Muscle layer of colon (tissue), 2 donors: ENCODE data around the gene ZNF692.

ENCODE experiments used
- H3K27ac ChIP-seq: one replicate; pipeline ENCODE4 v1.7.0; 2013; ENCODE audit warnings: low read depth, mild to moderate bottlenecking, low read length, moderate library complexity
- H3K27me3 ChIP-seq, 2 donors: one replicate each; pipeline ENCODE4 v1.7.0; 2013; ENCODE audit warnings: low read length in 2 of 2, mild to moderate bottlenecking in 2 of 2; ENCODE audit not compliant: insufficient read depth in 2 of 2, control insufficient read depth in 1 of 2
- H3K36me3 ChIP-seq: one replicate; pipeline ENCODE4 v1.7.0; 2013; ENCODE audit warnings: mild to moderate bottlenecking, low read length; ENCODE audit not compliant: insufficient read depth
- H3K4me1 ChIP-seq: one replicate; pipeline ENCODE4 v1.7.0; 2013; ENCODE audit warnings: mild to moderate bottlenecking, low read length; ENCODE audit not compliant: insufficient read depth
- H3K4me3 ChIP-seq, 2 donors: one replicate each; pipeline ENCODE4 v1.7.0; 2013; ENCODE audit warnings: low read length in 2 of 2, low read depth in 1 of 2, mild to moderate bottlenecking in 1 of 2, moderate library complexity in 1 of 2
- H3K9ac ChIP-seq: one replicate; pipeline ENCODE4 v1.7.0; 2013; ENCODE audit warnings: low read length
- H3K9me3 ChIP-seq: one replicate; pipeline ENCODE4 v1.7.0; 2013; ENCODE audit warnings: mild to moderate bottlenecking, low read length
- donor health status: abdominal sarcoma.
- donor health status: Adenocarcinoma of cecum.

Gene ZNF692

DNA sequence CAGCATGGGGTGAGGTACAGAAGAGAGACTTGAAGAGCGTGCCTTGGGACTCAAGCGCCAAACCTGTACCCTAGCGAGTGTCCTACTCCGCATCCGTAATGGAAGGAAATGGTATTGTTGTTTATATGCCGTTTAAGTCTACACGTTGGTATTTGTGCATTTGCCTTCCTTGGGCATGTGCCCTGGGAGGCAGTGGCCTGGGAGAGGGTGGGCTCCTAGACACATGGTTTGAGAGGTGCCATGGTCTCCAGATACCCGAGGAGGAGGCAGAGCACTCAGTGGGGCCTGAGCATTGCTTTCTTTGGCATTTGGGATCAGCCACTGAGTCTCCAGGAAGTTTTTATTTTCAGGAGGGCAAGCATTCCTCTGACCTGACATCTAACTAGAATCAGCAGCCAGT is 14.4 kb downstream of the ZNF692 start:
- H3K9me3 ChIP-seq: no peaks in the 10 kb centered on the region
- no peaks in the 10 kb centered on the region for H3K27me3 ChIP-seq
- H3K27ac ChIP-seq: no peak overlapping the region
- H3K4me1 ChIP-seq: peaks cover 16% of the 10 kb centered on the region
- peaks cover 48% of the 10 kb centered on the region for H3K36me3 ChIP-seq
- no peak overlapping the region for H3K4me3 ChIP-seq
- H3K9ac ChIP-seq: no peak overlapping the region

DNA sequence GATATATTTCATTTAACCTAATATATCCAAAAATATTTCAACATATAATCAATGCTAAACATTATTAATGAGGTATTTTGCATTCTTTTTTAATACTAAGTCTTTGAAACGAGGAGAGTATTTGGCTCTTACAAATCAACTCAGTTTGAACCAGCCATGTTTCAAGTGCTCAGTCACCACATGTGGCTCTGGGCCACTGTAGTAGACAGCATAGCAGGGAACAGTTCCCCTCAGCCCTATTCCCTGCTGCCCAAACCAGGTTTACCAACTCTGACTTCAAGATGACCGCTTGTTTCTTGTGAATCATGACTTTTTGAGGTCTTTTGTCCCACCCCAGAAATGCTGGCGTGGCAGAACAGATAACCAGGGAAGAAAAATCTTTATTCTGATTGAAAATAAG is 15.2 kb downstream of the ZNF692 start:
- Histone ChIP-seq H3K27ac (no peak overlapping the region), H3K9ac (no peak overlapping the region), H3K36me3 (peaks cover 41% of the 10 kb centered on the region), H3K9me3 (no peaks in the 10 kb centered on the region), H3K4me3 (no peak overlapping the region), H3K27me3 (no peaks in the 10 kb centered on the region), H3K4me1 (peaks cover 24% of the 10 kb centered on the region)

DNA sequence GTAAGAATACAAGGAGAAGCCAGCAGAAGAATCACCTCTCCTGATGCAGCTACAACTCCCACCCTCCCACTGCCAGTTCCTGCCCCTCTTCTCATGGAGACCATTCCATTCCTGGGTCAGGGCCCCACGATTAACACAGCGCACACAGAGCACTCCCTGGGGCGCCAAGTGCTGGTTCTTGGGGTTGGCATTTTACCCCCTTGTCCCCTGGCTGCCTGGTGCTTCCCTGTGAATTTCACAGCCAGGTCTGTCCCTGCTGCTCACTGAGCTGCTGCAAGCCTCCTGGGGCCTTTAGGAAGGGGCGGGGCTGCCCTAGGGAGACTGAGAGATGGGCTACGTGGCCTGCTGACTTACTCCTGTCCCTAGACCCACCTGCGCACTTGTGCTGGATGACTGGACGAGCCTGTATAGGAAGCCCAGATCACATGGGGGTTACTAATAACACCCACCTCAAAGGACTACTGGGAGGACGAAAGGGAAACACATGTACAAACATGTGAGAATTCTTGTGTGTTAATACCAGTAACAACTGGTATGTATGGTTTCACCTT is 16.0 kb downstream of the ZNF692 start:
- H3K4me1 ChIP-seq: peaks cover 24% of the 10 kb centered on the region
- no peak overlapping the region for H3K9ac ChIP-seq
- no peaks in the 10 kb centered on the region for H3K27me3 ChIP-seq
- no peaks in the 10 kb centered on the region for H3K9me3 ChIP-seq
- H3K27ac ChIP-seq: no peak overlapping the region
- H3K4me3 ChIP-seq: no peak overlapping the region
- peaks cover 32% of the 10 kb centered on the region for H3K36me3 ChIP-seq

DNA sequence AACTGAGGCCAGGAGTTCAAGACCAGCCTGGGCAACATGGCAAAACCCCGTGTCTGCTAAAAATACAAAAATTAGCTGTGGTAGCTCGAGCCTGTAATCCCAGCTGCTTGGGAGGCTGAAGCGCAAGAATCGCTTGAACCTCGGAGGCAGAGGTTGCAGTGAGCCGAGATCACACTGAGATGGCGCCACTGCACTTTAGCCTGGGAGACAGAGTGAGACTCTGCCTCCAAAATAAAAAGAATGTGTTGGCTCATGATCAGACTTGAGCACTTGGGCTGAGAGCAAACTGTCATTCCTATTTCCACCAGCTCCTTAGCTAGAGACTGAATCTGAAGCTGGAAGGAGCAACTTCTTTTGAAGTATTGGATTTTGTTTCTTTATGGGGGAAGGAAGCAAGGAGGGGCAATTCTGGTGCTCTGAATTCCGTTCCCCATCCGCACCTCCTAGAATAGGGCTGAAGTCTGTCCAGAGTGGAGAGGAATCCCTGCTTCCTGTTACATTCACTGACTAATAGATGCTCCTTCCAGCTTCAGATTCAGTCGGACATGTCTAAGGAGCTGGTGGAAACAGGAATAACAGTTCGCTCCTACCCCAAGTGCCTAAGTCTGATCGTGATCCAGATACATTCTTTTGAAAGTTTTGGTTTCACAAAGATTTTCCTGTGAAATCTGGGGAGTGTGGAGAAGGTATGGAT is 17.0 kb downstream of the ZNF692 start:
- Histone ChIP-seq H3K36me3 (peaks cover 26% of the 10 kb centered on the region), H3K9me3 (no peaks in the 10 kb centered on the region), H3K4me3 (no peak overlapping the region), H3K9ac (no peak overlapping the region), H3K4me1 (peaks cover 31% of the 10 kb centered on the region), H3K27me3 (no peaks in the 10 kb centered on the region), H3K27ac (peak overlapping the region; percentile 30)

DNA sequence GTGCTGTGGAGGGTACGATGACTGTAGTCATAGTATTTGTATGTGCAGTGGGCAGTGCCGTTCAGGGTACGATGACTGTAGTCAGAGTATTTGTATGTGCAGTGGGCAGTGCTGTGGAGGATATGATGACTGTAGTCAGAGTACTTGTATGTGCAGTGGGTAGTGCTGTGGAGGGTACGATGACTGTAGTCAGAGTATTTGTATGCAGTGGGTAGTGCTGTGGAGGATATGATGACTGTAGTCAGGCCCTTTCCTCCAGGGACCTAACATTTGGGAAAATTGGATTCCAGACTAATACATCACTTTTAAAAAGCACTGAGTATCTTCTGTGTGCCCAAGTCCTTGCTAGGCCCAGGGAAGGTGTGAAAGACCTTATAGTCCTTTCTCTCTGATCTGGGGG is 17.9 kb downstream of the ZNF692 start:
- H3K27me3 ChIP-seq: no peaks in the 10 kb centered on the region
- H3K36me3 ChIP-seq: peaks cover 17% of the 10 kb centered on the region
- H3K4me1 ChIP-seq: peaks cover 31% of the 10 kb centered on the region
- no peak overlapping the region for H3K27ac ChIP-seq
- no peaks in the 10 kb centered on the region for H3K9me3 ChIP-seq
- no peak overlapping the region for H3K4me3 ChIP-seq
- H3K9ac ChIP-seq: no peak overlapping the region

DNA sequence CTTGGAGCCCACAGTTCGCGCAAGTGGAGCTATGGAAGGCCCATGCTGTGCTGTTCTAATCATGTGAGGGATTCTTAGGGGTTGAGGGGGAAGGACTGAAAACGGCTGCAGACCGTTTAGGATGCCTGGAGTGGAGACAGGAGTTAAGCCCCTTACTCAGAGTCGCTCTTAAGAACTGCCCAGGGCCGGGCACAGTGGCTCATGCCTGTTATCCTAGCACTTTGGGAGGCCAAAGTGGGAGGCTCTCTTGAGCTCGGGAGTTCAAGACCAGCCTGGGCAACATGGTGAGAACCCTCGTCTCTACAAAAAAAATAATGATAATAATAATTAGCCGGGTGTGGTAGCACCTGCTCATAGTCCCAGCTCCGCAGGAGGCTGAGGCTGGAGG is 19.7 kb downstream of the ZNF692 start:
- peak overlapping the region; percentile 87 for H3K9ac ChIP-seq
- no peaks in the 10 kb centered on the region for H3K27me3 ChIP-seq
- H3K4me3 ChIP-seq: peak overlapping the region; percentile 67 to 82
- peak overlapping the region; percentile 100 for H3K27ac ChIP-seq
- no peaks in the 10 kb centered on the region for H3K36me3 ChIP-seq
- no peaks in the 10 kb centered on the region for H3K9me3 ChIP-seq
- peaks cover 31% of the 10 kb centered on the region for H3K4me1 ChIP-seq

DNA sequence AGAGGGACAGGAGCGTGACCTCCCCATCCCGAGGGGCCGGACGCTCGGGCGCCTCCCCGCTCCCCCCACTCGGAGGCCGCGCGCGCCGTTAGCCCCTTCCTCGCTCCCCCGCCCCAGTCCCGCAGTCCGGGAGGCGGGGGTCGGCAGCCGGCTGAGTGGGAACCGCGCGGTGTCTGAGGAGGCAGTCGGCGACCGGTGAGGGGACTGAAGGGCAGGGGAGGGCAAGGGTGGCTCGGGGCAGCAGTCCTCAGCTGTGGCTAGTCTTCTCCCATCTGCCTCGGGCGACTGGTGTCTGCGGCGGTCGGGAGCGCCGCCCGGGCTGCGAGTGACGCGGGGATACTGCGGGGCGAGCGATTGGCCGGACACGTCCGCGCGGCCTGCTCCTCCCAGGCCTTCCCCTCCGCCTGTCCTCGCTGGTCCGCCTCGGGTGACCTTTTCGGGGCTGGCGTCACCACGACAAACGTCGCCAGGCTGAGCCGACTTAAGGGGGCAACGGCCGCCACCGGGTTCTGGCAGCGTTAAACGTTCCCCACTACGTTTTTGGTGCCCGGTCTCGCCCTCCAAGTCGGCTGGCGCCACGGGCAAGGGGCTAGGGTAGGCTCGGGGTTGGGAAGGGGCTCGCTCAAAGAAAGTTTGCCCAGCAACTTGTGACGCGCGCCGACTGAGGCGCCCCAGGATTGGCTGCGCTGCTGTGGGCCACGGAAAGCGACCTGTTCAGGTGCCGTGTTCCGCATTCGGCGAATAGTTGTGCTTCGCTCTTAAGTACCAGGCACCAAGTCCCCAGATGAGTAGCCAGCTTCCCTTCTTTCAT is 20.3 kb downstream of the ZNF692 start:
- Histone ChIP-seq H3K27me3 (no peaks in the 10 kb centered on the region), H3K27ac (peak overlapping the region; percentile 100), H3K36me3 (no peaks in the 10 kb centered on the region), H3K4me1 (peaks cover 31% of the 10 kb centered on the region), H3K9me3 (no peaks in the 10 kb centered on the region), H3K4me3 (peak overlapping the region; percentile 67 to 82), H3K9ac (peak overlapping the region; percentile 87)

DNA sequence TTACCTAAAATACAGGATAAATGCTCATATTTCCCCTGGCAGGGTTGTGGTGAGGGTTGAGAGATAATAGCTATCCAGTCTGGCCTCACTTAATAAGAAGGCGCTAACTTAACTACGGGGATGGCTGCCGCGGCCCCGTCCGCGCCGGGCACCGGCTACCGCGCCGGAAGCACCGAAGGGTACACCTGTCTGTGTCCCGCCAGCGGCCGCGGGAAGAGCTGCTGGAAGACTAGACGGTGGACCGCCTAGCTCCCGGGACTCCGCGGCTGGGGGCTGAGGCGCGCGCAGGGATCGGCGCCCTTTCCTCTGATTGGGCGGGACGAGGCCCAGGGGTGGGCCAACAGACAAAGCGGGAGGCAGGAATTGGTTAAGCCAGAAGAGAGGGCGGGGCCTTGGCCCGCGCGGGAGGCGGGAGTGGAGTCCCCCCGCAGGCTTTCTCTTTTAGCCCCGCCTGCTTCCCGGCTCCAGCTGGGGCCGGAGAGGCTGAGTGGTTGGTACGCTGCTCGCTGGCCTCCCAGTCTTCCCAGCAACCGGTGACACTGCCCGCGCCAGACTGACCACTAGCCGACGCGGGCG is 21.0 kb downstream of the ZNF692 start, which contains the start of gene ZNF672:
TSS of gene ZNF672 (plus strand) at position 444 of the 576 bp plus-strand sequence. CDS start 9,051 bp downstream, outside the sequence.
- Histone ChIP-seq H3K27me3 (no peaks in the 10 kb centered on the region), H3K4me1 (peaks cover 31% of the 10 kb centered on the region), H3K9me3 (no peaks in the 10 kb centered on the region), H3K9ac (peak within 1 kb of the TSS; percentile 87), H3K27ac (peak within 1 kb of the TSS; percentile 100), H3K36me3 (no peaks in the 10 kb centered on the region), H3K4me3 (peak within 1 kb of the TSS; percentile 67 to 82)

DNA sequence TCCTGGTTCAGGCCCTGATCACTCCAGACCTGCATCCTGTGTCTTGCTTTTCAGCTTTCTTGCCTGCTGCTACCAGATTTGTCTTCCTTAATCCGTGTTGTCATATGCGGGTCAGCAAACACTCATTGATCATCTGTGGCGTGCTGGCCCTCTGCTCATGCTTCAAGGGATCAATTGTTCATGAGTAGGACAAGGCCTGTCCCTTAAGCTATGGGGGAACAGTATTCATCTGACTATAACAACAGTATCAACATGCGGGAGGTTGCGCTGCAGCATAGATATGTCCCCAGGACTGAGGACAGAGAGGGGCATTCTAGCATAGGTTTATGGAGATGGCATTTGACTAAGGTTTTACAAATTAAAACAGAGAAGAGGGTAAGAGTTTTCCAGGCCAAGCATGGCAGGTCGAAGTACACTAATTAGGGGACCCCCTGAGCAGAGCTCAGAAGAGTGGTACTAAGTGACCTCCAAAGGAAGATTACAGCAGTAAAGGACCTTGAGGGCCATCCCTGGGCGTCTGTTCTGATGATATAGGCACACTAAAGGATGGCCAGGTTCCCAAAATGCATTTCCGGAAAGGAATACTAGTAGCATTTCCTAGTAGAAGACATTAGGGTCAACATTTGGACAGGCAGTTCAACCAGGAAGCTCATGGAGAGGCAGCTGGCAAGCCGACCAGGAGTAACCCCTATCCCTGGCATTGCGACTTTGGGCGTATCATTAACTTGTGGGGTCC is 21.7 kb downstream of the ZNF692 start:
- Histone ChIP-seq H3K4me3 (peak overlapping the region; percentile 64 to 67), H3K9me3 (no peaks in the 10 kb centered on the region), H3K9ac (peak overlapping the region; percentile 58), H3K4me1 (peaks cover 25% of the 10 kb centered on the region), H3K36me3 (no peaks in the 10 kb centered on the region), H3K27me3 (no peaks in the 10 kb centered on the region), H3K27ac (peak overlapping the region; percentile 70)

DNA sequence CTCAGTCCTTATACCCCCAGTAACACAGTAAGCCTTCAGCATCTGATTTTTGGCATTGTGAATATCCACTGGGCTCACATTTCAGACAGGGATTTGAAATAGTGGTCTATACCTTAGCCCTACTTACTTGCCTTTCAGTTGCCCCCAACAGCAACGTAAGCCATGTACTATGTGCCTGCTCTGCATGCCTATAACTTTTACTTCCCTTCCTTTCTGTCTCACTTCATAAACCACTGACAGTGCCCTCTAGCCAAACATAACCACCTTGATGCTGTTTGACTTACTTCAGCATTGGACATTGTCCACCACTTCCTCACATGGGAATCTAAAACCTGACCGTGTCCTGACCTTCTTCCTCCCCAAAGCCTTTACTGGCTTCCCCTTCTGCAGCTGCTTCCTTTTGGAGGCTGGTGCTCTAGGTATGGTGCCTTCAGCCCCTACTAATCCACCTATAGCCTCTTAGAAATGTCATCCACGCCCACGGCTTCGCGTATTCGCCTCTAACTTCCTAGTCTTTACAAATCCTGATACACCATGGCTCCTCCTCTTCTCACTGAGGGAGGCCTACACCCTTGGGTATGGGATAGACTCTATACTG is 24.4 kb downstream of the ZNF692 start:
- no peaks in the 10 kb centered on the region for H3K36me3 ChIP-seq
- H3K27me3 ChIP-seq: no peaks in the 10 kb centered on the region
- peaks cover 14% of the 10 kb centered on the region for H3K4me1 ChIP-seq
- no peaks in the 10 kb centered on the region for H3K9me3 ChIP-seq
- no peak overlapping the region for H3K9ac ChIP-seq
- no peak overlapping the region for H3K4me3 ChIP-seq
- no peak overlapping the region for H3K27ac ChIP-seq
